Glomerular visceral epithelial cell (primary cell): Measurements from ENCODE around the gene SOX12.
"Not testable (repeated sequence)": the region's sequence is repeated elsewhere in the genome, so short reads cannot be mapped to it uniquely, and the experiment has no call there.

Experiments
- DNase-seq: peaks from one replicate; pipeline ENCODE4 v3.0.0-alpha.2; 2016; ENCODE audit errors: extremely low spot score

Gene SOX12

DNA sequence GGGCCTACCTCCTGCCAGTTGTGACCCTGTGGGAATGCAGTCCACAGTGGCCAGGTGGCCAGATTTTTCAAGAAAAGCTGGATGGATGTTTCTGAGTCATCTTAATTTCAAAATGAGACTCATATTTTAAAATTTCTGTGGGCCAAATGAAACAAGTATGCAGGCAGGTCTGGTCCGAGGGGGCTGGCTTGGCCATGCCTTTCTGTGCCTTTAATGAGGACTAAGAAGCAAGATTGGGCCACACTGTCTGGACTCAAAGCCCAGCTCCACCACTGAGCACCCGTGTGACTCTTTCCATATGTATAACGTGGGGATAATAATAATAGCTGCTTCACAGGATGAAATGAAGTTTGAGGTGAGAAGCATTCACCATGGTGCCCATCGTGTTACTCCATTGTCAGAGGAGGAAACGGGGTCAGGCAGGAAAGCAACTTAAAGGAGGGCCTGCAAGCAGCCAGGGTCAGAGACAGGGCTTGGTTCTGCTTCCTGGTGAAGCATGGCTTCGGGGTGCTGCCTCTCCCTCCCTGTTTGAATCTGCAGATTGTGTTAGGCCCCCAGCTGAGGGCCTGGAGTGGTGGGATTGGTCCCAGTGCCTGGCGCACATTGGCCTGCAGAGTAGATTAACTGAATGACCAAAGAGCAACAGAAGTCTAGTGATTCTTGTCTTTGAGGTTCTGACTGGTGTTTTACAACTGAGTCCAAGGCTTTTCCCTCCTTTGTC, 3.8 kb downstream of the SOX12 start:
- DNase-seq, result peak; percentile 43

DNA sequence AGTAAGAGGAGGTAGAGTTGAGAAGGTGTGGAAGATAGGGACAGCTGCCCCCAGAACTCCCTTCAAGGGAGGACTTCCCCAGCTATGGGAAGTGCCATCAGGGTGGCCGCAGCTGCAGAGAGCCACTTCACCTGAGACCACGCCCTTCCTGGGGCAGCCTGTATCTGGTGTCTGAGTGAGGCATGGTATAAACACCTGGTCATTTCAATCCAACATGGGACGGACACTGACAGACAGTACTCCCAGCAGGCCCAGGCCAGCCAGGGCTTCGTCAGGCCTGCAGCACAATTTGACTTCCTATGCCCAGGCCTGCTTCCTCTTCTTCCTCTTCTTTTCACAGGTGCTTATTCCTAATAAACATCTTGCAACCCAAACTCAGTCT, 4.5 kb downstream of the SOX12 start:
- DNase-seq, result no peak

DNA sequence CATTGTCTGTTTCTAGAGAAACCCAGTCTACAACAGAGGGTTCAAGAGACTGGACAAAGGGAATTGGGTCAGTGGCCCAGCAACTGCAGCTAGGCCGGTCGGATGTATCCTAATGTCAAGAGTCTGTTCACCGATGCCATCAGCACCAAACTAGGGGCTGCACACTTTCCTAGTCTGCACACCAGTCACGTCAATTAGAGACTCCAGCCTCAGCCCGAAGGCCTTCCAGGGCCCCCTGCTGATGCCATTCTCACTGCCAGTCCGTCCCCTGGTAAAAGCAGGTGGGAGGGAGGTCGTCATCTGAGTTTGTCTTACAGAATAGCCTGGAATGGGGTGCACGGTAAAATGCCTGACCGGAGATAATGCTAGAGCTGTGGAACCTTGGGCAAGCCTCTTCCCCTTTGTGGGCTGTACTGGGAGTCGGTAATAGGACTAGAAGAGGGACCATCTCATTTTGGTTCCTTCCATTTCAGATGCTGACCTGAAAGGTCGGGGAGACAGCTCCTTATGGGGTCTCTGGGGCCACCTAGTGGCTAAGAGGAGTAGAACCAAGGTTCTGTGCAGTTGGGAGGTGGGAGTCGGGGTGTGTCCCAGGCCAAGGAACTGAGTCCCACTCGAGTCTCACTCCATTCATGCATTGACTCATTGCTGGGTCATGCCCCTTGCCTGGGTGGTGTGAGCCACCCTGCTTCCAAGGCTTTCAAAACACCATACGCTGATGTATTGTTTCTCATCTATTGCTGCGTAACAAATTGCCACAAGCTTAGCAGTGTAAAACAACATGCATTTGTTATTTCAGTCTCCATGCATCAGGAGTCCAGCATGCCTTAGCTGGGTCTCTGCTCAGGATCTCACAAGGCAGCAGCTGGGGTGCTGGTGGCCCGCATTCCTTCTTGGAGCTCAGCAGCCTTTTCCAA, 5.1 kb downstream of the SOX12 start:
- DNase-seq, result peak; percentile 73

DNA sequence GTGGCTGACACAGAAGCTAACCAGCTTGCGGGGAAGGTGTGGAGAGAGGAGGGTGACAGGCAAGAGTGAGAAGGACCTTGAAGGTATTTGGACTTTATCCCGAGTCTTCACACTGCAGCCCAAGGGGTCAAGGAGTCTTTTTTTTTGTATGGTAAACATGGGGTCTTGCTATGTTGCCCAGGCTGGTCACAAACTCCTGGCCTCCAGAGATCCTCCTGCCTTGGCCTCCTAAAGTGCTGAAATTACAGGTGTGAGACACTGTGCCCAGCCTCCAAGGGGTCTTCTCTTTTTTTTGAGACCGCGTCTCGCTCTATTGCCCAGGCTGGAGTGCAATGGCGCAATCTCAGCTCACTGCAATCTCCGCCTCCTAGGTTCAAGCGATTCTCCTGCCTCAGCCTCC, 9.2 kb downstream of the SOX12 start:
- DNase-seq, result no peak

DNA sequence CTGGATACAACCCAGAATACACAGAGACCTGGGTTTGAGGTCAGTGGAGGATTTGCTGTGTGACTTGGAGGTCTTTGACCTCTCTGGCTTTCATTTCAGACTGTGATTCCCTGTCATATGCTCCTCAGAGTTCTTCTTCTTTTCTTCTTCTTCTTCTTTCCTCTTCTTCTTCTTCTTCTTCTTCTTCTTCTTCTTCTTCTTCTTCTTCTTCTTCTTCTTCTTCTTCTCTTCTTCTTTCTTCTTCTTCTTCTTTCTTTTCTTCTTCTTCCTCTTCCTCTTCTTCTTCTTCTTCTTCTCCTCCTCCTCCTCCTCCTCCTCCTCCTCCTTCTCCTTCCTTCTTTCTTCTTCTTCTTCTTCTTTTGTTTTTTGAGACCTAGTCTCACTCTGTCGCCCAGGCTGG, 10.7 kb downstream of the SOX12 start:
- DNase-seq, result not testable (repeated sequence)

DNA sequence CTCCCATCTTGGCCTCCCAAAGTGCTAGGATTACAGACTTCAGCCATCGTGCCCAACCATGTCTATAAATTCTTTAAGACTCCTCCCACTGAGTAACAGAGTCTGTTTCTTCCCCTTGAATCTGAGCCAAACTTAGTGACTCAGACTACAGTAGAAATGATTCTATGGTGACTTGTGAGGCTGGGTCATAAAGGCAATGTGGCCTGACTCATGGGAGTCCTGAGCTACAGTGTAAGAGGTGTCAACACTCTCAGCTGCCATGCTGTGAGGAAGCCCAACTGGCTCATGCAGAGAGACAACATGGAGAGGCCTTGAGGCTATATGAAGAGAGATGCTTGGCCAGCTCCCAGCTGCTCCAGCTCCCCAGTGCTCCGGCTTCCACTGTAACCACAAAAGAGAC, 16.3 kb downstream of the SOX12 start:
- DNase-seq, result peak; percentile 79

DNA sequence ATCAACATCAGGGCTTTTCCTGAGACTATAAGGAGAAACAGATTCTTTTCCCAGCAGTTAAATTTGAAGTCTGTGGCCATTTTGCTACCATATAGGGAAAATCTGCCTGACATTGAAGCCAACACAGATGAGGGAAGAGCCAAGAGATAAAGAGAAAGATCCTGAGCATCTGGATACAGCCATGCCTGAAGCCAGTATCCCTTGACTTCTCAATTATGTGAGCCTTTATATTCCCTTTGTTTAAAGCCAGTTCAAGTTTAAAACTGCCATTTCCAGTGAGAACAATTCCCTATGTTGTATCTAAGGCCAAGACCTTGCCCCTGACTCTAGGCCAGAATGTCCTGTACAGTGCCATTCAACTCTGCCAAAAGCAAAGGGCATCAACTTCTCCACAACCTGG, 17.8 kb downstream of the SOX12 start:
- no peak for DNase-seq

DNA sequence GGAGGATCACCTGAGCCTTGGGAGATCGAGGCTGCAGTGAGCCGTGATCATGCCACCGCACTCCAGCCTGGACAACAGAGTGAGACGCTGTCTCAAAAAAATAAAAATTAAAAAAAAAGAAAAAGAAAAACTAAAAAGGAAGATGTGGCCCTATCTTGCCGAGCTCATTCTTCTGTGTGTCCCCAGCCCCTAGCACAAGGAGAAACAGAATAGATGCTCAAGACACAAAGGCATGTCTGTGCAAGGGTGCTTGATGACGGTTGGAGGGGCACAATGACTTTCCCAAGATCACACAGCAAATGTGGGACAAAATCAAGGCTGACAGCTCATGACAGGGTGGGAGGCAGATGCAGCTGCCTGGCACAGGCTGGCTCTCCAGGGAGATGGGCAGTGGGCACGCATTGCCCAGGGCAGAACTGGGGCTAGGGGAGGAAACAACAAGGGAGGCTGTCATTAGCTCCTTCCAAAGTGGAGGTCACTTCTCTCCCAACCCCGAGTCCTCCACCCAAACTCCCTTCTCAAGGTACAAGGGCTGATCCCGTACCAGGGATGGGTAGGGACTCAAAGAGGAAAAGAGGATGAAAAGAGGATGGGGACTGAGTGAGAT, 20.8 kb downstream of the SOX12 start:
- DNase-seq, result no peak

DNA sequence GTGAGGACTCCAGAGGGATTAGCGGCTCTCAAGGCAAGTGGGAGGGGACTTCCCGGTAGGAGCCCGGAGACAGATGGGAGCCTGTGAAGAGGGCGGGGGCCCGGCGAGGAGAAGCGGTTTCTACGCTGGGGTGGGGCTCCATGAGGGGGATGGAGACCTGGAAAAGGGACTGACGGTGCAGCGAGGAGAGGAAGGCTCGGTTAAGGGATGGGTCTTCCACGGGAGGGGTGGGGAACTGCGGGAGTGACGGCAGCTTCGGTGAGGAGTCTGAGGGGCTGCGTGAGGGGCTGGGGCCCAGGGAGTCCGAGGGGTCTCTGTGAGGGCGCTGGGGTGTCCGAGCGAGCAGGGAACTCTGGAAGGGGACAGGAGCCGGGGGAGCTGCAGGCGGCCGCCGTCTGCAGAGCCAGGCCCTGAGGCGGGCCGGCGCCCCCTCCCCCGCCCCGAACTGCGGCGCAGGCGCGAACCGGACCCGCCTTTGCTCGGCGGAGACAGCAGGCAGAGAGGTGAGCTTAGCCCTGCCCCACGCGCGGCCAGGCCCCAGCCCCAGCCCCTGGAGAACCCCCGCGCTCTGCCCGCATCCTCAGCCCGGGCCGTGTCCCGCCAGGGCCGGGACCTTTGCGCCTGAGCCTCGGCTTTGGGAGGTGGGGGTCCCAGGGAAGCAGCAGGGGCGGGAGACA, 21.4 kb downstream of the SOX12 start, which contains the start of gene NRSN2:
NRSN2 (plus strand) TSS at position 472 of the 677 bp plus-strand sequence. CDS start 2,533 bp downstream, outside the sequence.
- peak; percentile 65 for DNase-seq

DNA sequence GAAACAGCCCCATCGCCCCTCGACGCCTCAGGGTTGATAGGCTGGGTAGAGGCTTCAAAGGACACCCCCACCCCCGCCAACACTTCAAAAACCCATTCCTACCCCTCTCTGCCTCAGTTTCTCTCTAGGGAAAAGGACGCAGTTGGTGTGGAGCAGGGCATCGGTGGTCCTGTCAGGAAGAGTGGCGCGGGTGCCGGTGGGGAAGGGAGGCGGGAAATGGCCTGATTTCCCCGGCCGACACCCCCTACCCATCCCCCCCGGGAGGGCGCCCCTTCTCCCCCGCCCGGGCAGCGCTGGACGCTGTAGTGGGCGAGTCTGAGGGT, 21.9 kb downstream of the SOX12 start:
- DNase-seq, result no peak

DNA sequence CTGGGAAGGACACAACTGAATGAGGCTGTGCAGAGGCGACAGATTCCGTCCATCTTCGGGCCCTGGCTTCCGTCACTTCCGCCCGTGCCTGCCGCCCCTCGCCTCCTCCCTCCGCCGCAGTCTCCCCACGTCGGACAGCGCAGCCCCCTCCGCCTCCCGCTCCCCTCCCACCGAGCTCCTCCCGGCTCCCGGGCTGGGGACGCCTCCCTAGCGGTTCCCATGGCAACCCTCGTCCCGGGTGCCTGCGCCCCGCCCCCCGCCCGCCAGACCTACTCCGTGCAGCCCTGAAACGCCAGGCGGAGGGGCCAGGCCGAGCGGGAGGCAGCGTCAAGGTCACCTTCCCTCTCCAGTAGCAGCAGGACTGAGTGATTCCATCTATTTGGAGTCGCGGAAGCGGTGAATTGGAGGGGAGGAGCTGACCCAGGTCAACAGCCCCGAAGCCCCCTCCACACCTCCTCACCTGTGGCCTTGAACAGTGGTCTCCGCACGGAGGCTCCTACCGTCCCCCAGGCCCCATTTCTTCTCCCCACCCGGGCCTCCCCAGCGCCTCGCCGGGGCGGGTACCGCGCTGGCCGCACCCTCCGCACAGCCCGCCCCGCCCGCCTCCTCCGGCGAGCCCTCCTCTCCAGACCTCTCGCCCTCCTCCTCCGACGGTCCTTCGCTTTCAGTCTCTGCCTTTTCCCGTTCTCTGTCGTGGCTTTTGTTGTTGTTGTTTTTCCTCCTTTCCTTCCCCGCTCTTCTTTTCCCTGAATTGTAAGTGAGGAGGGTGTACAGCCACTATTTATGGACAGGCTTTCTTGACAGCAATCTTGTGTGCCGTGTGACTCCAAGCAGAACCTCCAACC, 22.5 kb downstream of the SOX12 start:
- peak; percentile 97 for DNase-seq

DNA sequence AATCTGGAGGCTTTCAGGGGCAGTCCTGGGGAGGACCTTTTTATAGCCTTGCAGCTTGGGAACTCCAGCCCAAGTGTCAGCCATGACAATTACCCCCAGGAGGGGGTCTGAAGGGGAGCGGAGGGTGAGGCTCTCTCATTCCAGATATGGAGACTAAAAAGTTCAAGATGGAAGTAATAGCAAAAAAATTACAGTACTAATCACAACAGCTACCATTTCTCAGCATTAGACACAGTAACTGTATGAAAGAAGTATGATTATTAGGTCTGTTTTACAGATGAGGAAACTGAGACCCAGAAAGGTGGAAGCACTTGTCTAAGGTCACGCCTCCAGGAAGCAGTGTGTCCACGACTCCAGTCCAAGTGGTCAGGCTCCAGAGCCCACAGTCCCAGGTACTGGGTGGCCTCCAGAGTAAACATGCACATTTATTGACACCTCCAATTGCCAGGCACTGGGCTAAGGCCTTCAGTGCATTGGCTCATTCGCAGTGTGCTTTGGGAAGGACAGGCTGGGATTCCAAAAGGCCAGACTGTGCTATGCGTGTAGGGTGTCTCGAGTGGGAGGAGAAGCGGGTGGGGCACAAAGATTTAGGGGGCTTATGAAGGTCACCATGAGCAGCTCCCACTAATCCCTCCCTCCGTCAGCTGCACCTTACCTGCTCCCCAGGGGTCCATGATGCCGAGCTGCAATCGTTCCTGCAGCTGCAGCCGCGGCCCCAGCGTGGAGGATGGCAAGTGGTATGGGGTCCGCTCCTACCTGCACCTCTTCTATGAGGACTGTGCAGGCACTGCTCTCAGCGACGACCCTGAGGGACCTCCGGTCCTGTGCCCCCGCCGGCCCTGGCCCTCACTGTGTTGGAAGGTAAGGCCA, 23.9 kb downstream of the SOX12 start:
- no peak for DNase-seq

DNA sequence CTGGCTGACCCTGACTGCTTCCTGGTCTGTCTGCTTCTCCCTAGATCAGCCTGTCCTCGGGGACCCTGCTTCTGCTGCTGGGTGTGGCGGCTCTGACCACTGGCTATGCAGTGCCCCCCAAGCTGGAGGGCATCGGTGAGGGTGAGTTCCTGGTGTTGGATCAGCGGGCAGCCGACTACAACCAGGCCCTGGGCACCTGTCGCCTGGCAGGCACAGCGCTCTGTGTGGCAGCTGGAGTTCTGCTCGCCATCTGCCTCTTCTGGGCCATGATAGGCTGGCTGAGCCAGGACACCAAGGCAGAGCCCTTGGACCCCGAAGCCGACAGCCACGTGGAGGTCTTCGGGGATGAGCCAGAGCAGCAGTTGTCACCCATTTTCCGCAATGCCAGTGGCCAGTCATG, 27.8 kb downstream of the SOX12 start:
- no peak for DNase-seq

DNA sequence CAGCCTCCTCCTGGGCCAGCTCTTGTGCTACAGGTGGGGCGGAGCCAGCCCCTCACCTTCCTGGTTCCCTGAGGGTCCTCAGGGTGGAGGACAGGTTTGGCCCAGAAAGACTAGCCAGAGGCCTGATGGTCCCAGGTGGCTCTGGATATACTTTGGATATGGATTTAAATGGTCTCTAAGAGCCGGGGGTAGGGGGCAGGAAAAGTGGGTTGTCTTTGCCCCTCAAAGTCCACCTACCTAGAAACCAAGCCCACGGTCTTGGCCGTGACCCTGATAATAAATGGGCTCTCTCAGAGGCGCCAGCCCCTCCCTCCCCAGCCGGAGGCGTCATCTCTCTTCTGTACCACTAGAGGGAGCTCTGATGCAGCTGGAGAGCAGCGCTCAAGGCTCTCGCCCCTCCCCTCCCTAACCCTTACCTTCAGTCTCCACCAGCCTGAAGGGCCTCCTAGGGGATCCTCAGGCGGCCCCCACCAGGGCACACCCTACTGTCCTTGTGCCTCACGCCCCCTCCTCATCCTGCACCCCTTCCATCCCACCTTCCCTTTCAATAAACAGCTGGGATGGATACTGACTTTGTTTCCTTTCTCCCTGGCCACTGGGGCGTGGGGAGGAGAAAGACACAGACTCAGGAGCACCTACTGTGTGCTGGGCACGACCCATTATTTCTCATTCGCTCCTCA, 29.1 kb downstream of the SOX12 start:
- peak; percentile 83 for DNase-seq

DNA sequence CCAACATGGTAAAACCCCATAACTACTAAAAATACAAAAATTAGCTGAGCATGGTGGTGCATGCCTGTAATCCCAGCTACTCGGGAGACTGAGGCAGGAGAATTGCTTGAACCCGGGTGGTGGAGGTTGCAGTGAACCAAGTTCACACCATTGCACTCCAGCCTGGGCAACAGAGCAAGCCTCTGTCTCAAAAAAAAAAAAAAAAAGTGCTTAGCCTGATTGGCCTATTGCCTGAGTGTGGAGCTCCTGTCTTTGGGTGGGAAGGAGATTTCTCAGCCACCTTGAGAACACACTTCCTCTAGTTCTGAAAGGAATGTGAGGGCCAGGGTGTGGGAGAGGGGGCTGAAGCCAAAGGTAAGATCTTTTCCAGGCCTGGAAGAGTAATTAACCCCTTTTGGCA, 30.8 kb downstream of the SOX12 start:
- DNase-seq, result not testable (repeated sequence)

DNA sequence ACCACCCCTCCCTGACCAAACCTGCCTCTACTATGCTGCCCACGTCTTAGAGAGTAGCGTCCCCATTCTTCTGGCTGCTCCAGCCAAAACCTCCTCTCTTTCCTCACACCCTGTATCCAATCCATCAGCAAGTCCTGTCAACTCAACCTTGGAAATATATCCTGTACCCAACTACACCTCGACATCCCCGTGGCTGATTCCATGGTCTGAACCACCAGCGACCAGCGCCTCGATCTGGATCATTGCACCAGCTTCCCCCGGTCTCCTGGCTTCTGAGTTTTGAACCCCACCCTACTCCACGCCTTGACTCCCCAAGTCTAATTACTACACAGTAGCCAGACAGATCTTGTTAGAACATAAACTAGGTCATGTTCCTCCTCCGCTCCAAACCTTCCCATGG, 31.4 kb downstream of the SOX12 start:
- no peak for DNase-seq

DNA sequence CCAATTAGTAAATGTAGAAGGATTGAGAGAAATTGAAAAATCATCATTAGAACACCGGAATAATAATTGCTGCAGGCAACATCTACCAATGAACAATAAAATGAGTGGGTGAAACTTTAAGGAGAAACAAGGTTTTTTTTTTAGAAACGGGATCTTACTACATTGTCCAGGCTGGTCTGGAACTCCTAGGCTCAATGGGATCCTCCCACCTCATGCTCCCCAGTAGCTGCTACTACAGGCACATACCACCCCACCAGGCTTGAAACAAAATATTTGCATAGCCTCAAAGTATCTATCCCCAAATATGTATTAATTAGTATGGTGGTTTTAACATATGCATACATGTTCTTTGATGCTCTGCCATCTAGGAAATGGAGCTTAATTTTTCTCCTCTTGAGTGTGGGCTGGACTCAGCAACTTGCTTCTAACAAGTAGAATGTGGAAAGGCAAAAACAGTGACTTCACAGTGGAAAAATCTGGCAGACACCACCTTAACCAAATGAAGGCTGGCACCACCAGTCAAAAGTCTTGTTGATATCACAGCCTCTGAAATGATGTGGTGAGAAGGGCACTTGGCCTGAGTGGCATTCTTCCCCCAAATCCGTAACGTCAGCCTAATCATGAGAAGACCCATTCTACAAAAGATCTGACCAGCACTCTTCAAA, 33.7 kb downstream of the SOX12 start:
- DNase-seq, result peak; percentile 52

DNA sequence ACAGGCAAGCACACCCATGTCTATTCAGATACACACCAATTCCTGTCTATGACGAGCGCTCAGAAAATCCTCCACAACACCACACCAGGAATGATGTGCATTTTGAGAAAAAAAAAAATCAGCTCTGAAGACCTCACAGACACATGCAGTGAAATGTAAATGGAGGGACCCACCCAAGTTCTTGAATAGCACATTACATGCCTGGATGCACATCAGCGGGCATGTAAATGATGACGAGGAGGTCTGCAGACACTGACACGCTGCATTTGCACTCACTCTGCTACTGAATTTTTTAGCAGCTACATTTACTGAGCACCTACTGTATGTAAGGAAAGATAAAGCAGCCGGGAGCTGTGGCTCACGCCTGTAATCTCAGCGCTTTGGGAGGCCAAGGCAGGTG, 36.2 kb downstream of the SOX12 start:
- DNase-seq, result peak; percentile 92
